ENCODE measurements around the gene HINT3.
"Not testable (repeated sequence)": the region's sequence is repeated elsewhere in the genome, so short reads cannot be mapped to it uniquely, and the experiment has no call there.

Gene HINT3

DNA sequence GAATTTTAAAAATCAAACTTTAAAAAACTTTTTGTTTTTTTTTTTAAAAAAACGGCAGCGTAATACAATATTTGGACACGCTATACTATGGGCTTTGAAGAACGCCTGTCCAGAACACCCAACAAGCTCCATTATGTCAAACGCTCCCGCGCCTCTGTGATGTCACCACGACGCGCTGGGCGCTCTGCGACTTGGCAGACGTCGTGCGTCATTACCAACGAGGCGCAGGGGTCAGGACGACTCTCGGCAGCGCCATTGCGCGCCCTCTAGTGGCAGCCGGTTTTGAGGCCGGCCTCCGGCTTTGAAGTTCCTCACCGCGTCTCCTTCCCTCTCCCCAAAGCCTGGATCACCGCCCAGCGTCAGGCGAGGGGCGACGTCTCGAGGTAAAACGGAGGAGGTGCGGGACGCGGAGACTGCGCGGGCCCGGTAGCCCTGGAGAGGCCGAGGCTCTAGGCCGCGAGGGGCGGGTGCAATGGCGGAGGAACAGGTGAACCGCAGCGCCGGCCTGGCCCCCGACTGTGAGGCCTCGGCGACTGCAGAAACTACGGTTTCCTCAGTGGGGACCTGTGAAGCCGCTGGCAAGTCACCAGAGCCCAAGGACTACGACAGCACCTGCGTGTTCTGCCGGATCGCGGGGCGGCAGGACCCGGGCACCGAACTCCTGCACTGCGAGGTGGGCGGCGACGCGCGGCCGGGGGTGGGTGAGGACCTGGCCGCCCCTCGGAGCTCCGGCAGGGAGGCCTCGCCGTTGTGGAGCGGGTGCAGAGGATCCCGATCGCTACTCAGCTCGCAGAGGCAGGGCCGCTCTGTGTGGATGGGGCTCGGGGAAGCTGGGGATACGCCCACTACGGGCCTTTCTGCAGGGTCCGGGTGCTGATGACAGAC is at the start of gene HINT3:
Gene HINT3 (plus strand): TSS at position 265 of the 885 bp plus-strand sequence. CDS start 208 bp downstream, at position 473.
- DNase-seq: peak; percentile 98

DNA sequence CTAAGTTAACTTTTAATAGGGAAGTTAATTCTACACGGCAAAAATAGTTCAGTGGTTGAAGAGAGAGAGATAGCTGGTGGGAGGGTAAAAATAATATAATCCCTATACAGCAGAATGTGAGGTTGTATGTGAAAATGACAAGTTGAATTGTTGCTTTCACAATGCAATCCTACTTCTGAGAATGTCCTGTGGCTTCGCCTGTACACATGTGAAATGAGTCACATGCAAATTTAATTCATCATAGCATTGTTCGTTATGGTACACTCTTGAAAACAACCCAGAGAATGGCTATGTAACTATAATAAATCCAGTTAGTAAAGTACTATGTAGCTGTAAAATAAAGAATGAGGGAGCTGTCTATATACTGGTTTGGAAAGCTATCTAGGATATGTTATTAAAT is 46.0 kb upstream of the HINT3 start:
- no peak for DNase-seq

DNA sequence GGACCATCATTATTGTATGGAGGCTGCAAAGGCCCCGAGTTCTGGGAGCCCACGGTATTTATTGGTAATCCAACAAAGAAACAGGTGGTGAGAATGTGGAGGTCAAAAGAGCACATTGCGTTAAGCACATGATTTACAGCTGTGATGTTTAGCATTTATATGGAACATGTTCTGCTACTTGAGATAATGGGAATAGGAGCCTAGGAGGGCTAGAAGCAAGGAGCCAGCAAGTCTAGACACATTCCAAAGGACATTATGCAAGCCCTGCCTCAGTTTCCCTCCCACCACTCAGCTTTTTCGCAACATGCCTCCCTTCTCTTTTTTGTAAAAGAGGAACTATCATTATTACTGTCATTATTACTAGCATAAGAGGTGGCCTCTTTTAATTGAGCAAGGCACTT is 45.5 kb upstream of the HINT3 start:
- not testable (repeated sequence) for DNase-seq

DNA sequence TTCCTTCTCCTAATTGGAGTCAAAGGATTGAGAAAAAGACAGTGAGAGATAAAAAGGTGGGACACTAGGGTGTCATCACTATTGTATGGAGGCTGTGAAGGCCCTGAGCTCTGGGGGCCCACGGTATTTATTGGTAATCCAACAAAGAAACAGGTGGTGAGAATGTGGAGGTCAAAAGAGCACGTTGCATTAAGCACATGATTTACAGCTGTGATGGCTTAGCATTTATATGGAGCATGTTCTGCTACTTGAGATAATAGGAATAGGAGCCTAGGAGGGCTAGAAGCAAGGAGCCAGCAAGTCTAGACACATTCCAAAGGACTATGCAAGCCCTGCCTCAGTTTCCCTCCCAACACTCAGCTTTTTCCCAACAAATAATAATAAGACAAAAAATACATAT is 44.1 kb upstream of the HINT3 start:
- DNase-seq: not testable (repeated sequence)

DNA sequence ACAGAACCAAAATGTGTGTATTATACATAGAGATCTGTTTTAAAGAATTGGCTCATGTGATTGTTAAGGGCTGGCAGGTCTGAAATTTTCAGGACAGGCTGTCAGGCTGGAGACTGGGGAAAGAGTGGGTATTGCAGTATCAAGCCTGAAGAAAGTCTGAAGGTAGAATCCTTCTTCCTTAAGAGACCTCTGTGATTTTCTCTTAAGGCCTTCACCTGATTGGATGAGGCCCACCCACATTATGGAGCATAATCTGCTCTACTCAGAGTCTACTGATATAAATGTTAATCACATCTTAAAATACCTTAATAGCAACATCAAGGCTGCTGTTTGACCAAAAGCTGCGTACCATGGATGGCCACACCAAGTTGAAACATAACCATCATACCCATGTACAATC is 43.4 kb upstream of the HINT3 start:
- DNase-seq: no peak

DNA sequence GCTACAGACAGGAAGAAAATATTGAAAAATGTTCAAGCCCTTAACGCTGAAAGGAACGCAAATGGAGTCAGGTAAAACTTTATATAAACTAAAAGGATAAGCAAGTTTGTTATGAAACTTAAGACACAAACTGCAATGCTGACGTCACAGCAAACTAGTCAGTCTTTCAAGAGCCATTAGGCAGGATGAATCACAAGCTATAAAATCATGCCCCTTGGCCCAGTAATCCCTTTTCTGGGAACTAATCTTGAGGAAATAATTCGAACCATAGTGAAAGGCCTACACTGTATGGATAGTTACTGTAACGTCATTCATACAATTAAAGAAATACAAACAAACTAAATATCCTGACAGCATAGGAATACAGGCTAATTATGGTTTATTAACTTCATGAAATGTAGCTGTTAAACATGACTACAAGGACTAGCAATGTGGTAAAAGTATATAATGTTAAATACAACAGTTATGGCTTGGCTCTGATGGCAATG is 42.7 kb upstream of the HINT3 start:
- DNase-seq: no peak

DNA sequence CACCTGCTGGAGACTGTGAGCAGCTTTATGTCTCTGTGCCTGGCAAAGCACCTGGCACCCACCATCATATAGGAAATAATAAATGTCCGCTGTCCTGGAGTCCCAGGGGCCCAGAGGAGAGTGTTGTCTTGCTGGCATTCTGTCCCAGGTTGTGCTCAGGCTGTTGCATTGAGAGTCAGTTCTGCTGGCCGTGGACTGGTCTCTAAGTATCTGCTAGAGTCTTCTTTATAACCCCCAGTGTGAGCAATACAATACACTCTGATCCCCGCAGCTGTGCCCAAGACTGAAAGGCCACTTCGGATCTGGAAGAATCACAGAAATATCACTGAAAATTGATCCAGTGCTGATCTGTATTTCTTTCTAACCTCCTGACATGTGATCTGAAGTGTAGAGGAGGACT is 38.3 kb upstream of the HINT3 start:
- DNase-seq: no peak

DNA sequence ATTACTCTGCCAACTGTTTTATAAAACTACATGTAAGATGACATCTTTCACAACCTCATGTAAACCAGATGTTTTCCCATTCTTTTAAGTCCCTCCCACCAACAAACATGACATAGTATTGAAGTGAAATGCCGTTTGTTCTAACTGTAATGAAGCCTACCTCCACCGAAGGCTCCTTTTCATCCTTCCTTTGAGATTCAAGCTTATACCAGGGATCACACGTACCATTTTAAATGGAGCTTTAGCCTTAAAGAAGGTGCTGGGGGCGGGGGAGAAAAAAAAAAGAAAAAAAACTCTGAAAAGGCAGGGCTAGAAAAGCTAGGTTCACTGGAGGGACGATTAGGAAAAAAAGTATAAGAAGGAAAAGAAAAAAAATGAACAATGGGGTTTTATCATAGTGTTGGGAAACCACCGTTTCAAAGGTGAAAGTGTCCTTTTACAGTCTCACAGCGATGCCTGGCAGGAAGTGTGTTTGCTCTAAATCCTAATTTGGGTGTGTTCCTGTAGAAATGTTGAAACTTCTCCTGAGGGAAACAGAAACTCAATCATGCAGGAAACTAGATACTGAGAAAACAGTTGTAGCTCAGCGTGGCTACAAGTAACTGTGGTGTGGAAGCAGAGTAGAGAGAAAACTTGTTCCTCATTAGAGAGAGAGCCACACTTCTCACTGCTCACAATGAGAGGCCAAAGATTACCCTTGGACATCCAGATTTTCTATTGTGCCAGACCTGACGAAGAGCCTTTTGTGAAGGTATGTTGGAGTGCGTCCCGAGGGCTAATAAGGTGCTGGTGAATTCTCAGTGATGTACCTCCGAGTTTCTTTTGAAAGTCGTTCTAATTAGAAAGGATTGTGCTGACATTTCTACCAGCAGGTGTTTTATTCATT is 37.6 kb upstream of the HINT3 start:
- DNase-seq: no peak

DNA sequence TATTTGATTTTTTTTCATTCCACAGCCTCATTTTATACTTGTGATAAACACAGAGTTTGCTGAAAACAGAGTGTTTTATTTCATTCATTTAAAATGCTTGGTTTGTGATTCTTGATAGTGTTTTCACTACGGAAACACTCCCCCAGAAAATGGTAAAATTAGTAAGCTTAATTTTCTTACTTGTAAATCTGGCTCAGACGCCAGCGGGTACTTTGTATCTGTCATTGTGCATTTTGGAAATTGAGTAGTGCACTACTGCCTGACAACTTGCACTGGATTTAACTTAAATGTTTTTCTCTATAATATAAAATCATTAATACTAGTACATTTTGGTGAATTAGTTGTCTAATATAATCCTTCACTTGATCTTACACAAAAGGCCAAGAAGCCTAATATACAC is 37.0 kb upstream of the HINT3 start:
- DNase-seq: no peak

DNA sequence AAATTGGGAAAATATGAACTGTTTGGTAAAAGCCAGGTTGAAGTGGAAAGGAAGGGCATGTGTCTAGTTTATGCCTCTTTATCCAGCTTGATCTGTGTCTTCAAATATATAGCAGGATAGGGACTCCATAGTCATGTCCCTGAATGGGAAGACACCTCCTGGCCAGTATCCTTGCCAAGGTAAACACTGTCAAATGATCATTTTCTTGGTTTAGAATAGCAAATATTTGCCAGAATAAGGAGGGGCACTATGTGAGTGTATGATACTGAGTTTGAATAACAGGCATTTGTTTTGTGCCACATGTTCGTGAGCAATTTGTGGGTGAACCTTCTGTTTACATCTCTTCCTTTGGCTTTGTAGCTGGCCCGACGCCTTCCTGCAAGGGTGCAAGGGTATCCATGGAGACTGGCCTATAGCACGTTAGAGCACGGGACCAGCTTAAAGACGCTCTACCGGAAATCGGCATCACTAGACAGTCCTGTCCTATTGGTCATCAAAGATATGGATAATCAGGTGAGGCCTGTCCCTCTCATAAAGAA is 34.2 kb upstream of the HINT3 start:
- no peak for DNase-seq

DNA sequence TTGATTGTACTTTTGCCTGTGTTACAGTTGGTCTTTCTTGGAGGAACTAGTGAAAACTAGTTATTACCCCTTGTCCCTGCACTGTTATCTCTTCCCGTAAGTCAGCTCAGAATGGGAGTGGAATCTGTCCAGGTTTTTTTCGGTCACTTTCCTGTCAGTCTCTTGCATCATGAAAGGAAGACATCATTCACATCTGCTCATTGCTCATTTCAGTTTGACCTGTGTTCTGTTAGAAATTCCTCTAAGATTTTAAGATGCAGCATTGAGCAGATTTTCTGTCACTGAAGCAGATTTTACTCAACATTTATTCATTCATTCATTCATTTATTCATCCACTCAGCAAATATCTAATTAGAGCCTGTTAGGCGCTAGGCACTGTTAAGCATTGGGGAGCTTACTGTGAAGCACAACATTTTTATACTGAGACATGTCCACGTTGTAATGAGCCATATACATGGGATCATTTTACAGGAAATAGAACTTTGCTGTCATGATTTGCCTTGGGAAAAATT is 33.1 kb upstream of the HINT3 start:
- no peak for DNase-seq

DNA sequence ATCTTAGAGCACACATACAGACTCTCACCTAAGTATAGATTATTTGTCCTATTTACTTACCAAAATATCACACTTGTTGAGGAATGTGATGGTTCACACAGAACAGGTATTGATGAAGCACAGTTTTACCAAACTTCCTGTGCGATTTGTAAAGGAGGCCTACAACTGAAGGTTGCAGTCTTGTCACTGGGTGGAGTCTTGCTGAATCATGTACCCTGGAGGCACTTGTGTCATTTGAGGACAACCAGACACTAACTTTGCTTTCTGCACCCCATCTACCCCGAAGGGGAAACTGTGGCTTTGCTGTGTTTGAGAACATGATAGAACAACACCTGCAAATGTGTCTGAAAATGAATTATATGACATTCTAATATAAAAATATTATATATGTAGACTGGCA is 32.4 kb upstream of the HINT3 start:
- DNase-seq: no peak

DNA sequence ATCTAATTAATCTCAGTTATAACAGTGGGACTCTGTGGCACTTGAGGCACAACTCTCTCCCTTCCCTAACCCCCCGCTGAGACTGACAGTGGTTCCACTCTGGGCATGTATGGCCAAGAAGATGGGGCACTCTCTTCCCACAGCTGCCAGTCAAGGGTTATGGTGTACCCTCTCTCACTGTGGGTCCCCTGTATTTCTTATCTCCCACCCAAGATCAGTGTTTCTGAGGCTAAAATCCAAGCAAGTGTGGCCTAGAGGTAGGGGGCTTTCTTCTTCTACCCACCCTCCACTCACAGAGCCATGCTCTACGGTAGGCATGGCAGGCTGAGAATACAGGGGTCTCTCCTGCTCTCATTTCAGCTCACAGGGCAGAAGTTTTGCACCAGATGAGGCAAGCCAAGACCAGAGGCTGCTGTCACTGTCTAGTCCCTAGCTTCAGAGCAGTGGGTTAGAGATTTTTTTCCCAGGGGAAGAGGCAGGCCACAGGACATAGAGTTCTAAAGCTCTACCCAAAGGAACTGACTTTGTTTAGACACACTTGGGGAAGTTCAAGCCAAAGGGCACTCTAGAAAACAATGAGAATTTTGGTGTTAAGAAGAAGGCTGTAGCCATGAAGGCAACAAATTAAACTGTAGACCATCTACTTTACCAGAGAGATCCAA is 31.7 kb upstream of the HINT3 start:
- DNase-seq: no peak

DNA sequence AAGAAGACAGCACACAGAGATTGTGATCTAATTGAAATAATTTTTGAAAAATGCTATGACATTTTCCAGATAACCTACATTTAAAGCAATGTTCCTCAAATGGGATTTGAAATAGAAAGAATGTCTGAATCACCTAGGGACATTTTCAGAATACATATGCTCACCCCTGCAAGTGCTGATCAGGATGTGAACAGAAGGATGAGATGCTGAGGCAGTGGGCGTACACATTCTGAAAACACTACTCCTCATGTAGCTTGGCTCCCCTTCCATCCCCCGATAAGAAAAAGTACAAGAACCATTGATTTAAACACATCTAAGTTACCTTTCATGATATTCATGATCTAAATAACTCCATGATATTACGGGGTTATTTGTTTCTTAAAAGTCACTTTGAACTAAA is 29.9 kb upstream of the HINT3 start:
- DNase-seq: no peak

DNA sequence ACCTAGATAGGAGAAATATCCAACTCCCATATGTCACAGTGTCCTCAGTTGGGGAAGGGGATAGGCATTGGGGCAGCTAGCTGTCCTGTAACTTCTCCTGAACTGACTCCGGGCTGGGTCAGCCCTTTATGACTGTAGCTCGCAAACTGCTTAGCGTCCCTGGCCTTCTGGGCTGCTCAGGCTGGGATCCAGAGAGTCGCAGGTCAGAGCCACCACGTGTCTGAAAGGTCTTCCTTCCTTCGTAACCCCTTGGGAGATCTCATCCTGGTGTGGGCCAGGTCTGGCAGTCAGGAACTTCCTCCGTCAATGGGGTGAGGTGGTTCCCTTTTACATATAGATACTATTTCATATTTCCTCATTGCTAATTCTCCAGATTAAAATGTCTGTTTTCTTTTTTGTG is 28.8 kb upstream of the HINT3 start:
- DNase-seq: no peak

DNA sequence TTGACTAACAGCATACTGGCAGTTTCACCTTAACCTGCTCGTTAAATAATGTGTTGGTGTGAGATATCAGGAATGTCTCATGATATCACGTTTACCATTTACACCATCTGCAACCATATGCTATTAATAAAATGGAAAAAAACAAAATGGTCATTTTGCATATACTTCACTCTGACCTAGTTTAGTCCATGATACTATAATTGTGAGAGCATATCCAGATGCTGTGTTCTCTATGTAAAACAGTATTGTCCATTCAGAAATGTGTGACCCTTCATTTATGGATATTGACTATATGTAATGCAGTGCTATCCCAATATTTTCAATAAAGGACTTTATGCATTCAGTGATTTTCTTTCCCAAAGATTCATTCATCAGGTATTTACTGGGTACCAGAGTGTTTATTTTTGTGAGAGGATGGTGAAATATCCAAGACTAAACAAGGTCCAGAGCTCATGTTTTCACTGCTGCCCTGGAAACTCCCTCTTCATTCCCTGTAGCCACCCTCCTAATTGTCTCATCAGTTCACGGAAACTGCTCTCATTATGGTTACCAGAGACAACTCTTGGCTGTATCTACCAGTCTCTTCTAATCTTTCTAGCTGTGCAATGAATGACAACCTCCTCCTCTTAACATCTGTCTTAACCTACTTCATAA is 25.7 kb upstream of the HINT3 start:
- DNase-seq: no peak

DNA sequence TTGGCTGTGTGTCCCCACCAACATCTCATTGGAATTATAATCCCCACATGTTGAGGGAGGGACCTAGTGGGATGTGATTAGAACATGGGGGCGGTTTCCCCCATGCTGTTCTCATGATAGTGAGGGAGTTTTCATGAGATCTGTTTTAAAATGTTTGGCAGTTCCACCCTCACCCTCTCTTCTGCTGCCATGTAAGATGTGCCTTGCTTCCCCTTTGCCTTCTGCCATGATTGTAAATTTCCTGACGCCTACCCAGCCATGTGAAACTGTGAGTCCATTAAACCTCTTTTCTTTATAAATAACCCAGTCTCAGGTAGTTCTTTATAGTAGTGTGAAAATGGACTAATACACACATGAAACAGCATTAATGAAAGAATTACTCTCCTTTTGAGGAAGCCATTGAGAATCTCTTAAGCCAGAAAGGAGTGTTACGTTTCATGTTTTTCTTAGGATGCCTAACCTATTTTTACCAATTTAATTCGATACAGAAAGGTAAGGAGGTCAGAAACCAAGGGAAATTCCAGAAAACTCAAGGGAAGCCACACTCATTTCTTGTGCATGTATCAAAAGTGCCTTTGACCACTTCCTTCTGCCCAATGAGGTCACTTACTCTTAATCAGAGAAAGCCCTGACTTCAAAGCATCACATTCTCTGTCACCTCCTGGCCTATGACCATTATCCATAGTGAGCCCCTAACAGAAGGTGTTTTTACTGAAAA is 24.7 kb upstream of the HINT3 start:
- DNase-seq: no peak

DNA sequence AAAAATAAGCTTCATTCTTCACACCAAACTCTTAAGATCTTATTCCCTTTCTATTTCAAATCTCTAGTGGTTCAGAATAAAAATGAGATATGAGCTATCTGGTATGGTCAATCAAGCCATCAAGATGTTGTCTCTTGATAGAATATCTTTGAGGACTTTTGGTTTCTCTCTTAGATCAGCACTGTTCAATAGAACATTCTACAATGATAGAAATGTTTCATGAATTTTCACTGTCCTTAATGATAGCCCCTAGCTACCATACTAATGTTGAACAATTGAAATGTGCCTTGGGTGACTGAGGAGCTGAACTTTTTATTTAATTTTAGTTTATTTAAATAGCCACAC is 24.1 kb upstream of the HINT3 start:
- DNase-seq: no peak

DNA sequence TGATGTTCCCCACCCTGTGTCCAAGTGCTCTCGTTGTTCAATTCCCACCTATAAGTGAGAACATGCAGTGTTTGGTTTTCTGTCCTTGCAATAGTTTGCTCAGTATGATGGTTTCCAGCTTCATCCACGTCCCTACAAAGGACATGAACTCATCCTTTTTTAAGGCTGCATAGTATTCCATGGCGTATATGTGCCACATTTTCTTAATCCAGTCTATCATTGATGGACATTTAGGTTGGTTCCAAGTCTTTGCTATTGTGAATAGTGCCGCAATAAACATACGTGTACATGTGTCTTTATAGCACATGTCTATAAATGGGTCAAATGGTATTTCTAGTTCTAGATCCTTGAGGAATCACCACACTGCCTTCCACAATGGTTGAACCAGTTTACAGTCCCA is 21.1 kb upstream of the HINT3 start:
- not testable (repeated sequence) for DNase-seq

DNA sequence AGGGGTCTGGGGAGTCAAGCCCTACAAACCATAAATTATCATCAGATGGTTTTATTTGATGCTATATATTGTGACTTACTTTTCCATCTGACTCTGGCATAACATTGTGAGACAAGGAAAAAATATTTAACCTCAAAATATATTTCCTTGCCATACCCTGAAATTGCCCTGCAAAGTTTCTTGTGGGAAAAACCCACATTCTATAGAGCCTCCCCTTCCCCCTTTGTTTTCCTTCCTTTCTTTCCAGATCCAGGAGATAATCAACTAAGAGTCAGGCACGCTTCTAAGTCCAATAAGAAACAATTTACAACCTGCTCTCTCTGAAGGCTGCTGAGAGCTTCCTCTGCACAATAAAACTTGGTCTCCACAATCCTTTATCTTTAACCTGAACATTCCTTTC is 17.5 kb upstream of the HINT3 start:
- no peak for DNase-seq

DNA sequence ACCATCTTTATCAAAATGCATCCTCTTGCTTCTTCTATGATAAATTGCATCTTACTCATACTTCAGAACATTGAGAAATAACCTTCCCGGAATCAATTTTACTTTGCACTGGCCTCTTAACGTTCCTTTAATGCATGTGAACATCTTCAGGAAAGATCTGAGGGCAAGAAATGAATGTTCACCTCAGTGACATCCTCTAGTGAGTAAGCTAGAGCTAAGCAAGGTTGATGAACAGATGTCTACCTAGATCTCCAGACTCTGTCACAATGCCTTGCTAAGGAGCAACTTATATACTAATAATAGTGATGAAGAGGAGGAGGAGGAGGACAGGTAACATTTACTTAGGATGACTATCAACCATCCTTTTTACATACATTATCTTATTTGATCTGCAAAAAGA is 16.8 kb upstream of the HINT3 start:
- DNase-seq: no peak

Data from NCI-H2171 (cell line).